HepG2 (cell line): ENCODE results near the gene ZMYND10. TPM values are rescaled to one million over a fixed set of nuclear protein-coding genes. Genes with fewer than 3 reads are reported as not detected.

Experiments
- ARID2 ChIP-seq: sonication (generic); formaldehyde crosslinking; IDR thresholded peaks from 2 replicates; pipeline ENCODE4 v1.8.1; 2022; ENCODE audit warnings: mild to moderate bottlenecking, missing genetic modification reagents, borderline replicate concordance
- ARID4A ChIP-seq: sonication (generic); formaldehyde crosslinking; IDR thresholded peaks from 2 replicates; pipeline ENCODE4 v1.5.0; 2020; ENCODE audit warnings: mild to moderate bottlenecking, missing genetic modification reagents, borderline replicate concordance
- ATF7-NPFF ChIP-seq: sonication (generic); formaldehyde crosslinking; IDR thresholded peaks from 2 replicates; pipeline ENCODE4 v1.8.1; 2023; ENCODE audit warnings: mild to moderate bottlenecking, low read depth, missing genetic modification reagents, moderate library complexity
- CREB1 ChIP-seq, 2 experiments: fragments of 450-650 bp in 1 of 2; IDR thresholded peaks; 2 replicates each; pipeline ENCODE4 v1.6.1; 2016 to 2017; ENCODE audit warnings: control low read depth in 1 of 2, mild to moderate bottlenecking in 1 of 2, missing compliant biosample characterization in 1 of 2, missing genetic modification characterization in 1 of 2
- DDIT3 ChIP-seq: sonication (generic); formaldehyde crosslinking; IDR thresholded peaks from 2 replicates; pipeline ENCODE4 v1.4.0; 2020; ENCODE audit warnings: mild to moderate bottlenecking, missing genetic modification reagents
- NFIC ChIP-seq: IDR thresholded peaks from 2 replicates; pipeline ENCODE4 v1.6.1; 2012; ENCODE audit warnings: mild to moderate bottlenecking, low read length, inconsistent platforms
- POGZ ChIP-seq: sonication (generic); formaldehyde crosslinking; IDR thresholded peaks from 2 replicates; pipeline ENCODE4 v1.4.0; 2020; ENCODE audit warnings: mild to moderate bottlenecking, missing genetic modification reagents
- SMAD3 ChIP-seq: sonication (generic); formaldehyde crosslinking; IDR thresholded peaks from 2 replicates; pipeline ENCODE4 v1.4.0; 2020; ENCODE audit warnings: missing genetic modification reagents
- SP140L ChIP-seq: sonication (generic); formaldehyde crosslinking; IDR thresholded peaks from 2 replicates; pipeline ENCODE4 v1.4.0; 2020; ENCODE audit warnings: missing genetic modification reagents, borderline replicate concordance
- STAG1 ChIP-seq: sonication (generic); formaldehyde crosslinking; IDR thresholded peaks from 2 replicates; pipeline ENCODE4 v1.4.0; 2020; ENCODE audit warnings: missing genetic modification reagents
- THAP11 ChIP-seq: IDR thresholded peaks from 2 replicates; pipeline ENCODE4 v1.6.1; 2016; ENCODE audit warnings: missing biosample characterization, missing genetic modification reagents
- ZBTB7B ChIP-seq: sonication (generic); formaldehyde crosslinking; IDR thresholded peaks from 2 replicates; pipeline ENCODE4 v1.4.0; 2020; ENCODE audit warnings: missing genetic modification reagents
- ZNF235 ChIP-seq: sonication (generic); formaldehyde crosslinking; IDR thresholded peaks from 2 replicates; pipeline ENCODE4 v1.8.1; 2023; ENCODE audit warnings: mild to moderate bottlenecking, missing genetic modification reagents, borderline replicate concordance
- ZNF576 ChIP-seq: sonication (generic); formaldehyde crosslinking; IDR thresholded peaks from 2 replicates; pipeline ENCODE4 v1.4.0; 2020; ENCODE audit warnings: mild to moderate bottlenecking, missing genetic modification reagents
- ZNF607 ChIP-seq: sonication (generic); formaldehyde crosslinking; IDR thresholded peaks from 2 replicates; pipeline ENCODE4 v1.5.1; 2020; ENCODE audit warnings: missing genetic modification reagents, mild to moderate bottlenecking, borderline replicate concordance
- ZNF749 ChIP-seq: sonication (generic); formaldehyde crosslinking; IDR thresholded peaks from 2 replicates; pipeline ENCODE4 v1.8.0; 2022; ENCODE audit warnings: mild to moderate bottlenecking, missing genetic modification reagents, moderate library complexity, borderline replicate concordance
- polyA plus RNA-seq, 8 experiments: library from polyadenylated mRNA; depleted of rRNA in 3 of 8; stranded (reverse) in 7 of 8; unstranded in 1 of 8; fragments of >200 nt; fragmentation: Illumina TruSeq in 4 of 8; extraction: Trizol in 4 of 8; gene quantifications; 2 replicates each; pipeline versions ENCODE4 v1.2.1 to v1.2.3, GENCODE V29; 2011 to 2016; ENCODE audit warnings: low read depth in 4 of 8, missing spikeins in 1 of 8, mixed read lengths in 1 of 8; ENCODE audit not compliant: insufficient read depth in 1 of 8
- total RNA-seq, 5 experiments: library from RNA; depleted of rRNA; stranded (reverse); fragments of >200 nt; fragmentation: Illumina TruSeq; extraction: Trizol; gene quantifications; 2 replicates each; pipeline ENCODE4 v1.2.3, GENCODE V29; 2016; ENCODE audit warnings: low read depth in 1 of 5
- TF ChIP-seq, protein P1 (sequence below): sonication (generic); formaldehyde crosslinking; IDR thresholded peaks from 2 replicates; pipeline ENCODE4 v1.4.0; 2020; ENCODE audit warnings: mild to moderate bottlenecking, missing genetic modification reagents
- TF ChIP-seq, protein P2 (sequence below): sonication (generic); formaldehyde crosslinking; IDR thresholded peaks from 2 replicates; pipeline ENCODE4 v1.8.1; 2022; ENCODE audit warnings: low read depth, mild to moderate bottlenecking, missing genetic modification reagents
- TF ChIP-seq, protein P3 (sequence below): IDR thresholded peaks from 2 replicates; pipeline ENCODE4 v1.6.1; 2012; ENCODE audit warnings: inconsistent platforms

ZMYND10 gene
- total and polyA plus RNA-seq, 2 of the 13 experiments (the other 11 are each of a cell fraction or from before 2014, with no cell fraction given): 0.60 to 0.74 TPM

- TF ChIP-seq ZNF749: no peak; the same call in 1 of the 2 replicates
- TF ChIP-seq, protein P1, sequence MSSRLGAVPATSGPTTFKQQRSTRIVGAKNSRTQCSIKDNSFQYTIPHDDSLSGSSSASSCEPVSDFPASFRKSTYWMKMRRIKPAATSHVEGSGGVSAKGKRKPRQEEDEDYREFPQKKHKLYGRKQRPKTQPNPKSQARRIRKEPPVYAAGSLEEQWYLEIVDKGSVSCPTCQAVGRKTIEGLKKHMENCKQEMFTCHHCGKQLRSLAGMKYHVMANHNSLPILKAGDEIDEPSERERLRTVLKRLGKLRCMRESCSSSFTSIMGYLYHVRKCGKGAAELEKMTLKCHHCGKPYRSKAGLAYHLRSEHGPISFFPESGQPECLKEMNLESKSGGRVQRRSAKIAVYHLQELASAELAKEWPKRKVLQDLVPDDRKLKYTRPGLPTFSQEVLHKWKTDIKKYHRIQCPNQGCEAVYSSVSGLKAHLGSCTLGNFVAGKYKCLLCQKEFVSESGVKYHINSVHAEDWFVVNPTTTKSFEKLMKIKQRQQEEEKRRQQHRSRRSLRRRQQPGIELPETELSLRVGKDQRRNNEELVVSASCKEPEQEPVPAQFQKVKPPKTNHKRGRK (CRISPR knock-in tag): 0 out of 2 replicates have a peak, but pooled peaks have one; percentile 83
- peak; percentile 98 for TF ChIP-seq ARID2 (CRISPR knock-in tag)
- TF ChIP-seq SP140L (CRISPR knock-in tag): 0 out of 2 replicates have a peak, but pooled peaks have one; percentile 47
- TF ChIP-seq, protein P2, sequence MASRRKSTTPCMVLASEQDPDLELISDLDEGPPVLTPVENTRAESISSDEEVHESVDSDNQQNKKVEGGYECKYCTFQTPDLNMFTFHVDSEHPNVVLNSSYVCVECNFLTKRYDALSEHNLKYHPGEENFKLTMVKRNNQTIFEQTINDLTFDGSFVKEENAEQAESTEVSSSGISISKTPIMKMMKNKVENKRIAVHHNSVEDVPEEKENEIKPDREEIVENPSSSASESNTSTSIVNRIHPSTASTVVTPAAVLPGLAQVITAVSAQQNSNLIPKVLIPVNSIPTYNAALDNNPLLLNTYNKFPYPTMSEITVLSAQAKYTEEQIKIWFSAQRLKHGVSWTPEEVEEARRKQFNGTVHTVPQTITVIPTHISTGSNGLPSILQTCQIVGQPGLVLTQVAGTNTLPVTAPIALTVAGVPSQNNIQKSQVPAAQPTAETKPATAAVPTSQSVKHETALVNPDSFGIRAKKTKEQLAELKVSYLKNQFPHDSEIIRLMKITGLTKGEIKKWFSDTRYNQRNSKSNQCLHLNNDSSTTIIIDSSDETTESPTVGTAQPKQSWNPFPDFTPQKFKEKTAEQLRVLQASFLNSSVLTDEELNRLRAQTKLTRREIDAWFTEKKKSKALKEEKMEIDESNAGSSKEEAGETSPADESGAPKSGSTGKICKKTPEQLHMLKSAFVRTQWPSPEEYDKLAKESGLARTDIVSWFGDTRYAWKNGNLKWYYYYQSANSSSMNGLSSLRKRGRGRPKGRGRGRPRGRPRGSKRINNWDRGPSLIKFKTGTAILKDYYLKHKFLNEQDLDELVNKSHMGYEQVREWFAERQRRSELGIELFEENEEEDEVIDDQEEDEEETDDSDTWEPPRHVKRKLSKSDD (CRISPR knock-in tag): peak; percentile 73; the same call in 1 of the 2 replicates
- peak; percentile 99 for TF ChIP-seq ZNF607 (CRISPR knock-in tag)
- peak; percentile 99 for TF ChIP-seq ARID4A (CRISPR knock-in tag)
- TF ChIP-seq, protein P3, sequence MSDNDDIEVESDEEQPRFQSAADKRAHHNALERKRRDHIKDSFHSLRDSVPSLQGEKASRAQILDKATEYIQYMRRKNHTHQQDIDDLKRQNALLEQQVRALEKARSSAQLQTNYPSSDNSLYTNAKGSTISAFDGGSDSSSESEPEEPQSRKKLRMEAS: peak; percentile 99
- TF ChIP-seq POGZ (CRISPR knock-in tag): peak; percentile 74
- no peak for TF ChIP-seq NFIC
- TF ChIP-seq ZNF576 (CRISPR knock-in tag): peak; percentile 97
- peak; percentile 71 for TF ChIP-seq SMAD3
- TF ChIP-seq CREB1 (IDR thresholded peaks at IDR 0.05): peak; percentile 79
- peak; percentile 93 for TF ChIP-seq CREB1 (CRISPR knock-in tag; IDR thresholded peaks at IDR 0.05)
- peak; percentile 3; the same call in 1 of the 2 replicates for TF ChIP-seq STAG1 (CRISPR knock-in tag)
- no peak for TF ChIP-seq ZBTB7B (CRISPR knock-in tag)
- peak; percentile 90; the same call in 1 of the 2 replicates for TF ChIP-seq ZNF235 (CRISPR knock-in tag)
- TF ChIP-seq THAP11: peak; percentile 100
- 0 out of 2 replicates have a peak, but pooled peaks have one; percentile 26 for TF ChIP-seq DDIT3 (CRISPR knock-in tag)
- TF ChIP-seq ATF7-NPFF (CRISPR knock-in tag): peak; percentile 98
Observed at GRCh38 chr3:50350527-50351322, 5.2 kb upstream of the ZMYND10 start, which contains the start of the genes CYB561D2 and NPRL2 (continued).
